GM19372 (cell line): ENCODE measurements around the gene GBA2.

Source experiments
- ATAC-seq: cut with Tn5 transposase; IDR thresholded peaks from one replicate; pipeline ENCODE4 v1.9.1; 2021; ENCODE audit warnings: mild to moderate bottlenecking, low read depth, moderate library complexity; ENCODE audit not compliant: unreplicated experiment

The GBA2 gene

GRCh38 chr9:35718721-35719511 lies 30.1 kb downstream of the GBA2 start:
- no peak for ATAC-seq

DNA sequence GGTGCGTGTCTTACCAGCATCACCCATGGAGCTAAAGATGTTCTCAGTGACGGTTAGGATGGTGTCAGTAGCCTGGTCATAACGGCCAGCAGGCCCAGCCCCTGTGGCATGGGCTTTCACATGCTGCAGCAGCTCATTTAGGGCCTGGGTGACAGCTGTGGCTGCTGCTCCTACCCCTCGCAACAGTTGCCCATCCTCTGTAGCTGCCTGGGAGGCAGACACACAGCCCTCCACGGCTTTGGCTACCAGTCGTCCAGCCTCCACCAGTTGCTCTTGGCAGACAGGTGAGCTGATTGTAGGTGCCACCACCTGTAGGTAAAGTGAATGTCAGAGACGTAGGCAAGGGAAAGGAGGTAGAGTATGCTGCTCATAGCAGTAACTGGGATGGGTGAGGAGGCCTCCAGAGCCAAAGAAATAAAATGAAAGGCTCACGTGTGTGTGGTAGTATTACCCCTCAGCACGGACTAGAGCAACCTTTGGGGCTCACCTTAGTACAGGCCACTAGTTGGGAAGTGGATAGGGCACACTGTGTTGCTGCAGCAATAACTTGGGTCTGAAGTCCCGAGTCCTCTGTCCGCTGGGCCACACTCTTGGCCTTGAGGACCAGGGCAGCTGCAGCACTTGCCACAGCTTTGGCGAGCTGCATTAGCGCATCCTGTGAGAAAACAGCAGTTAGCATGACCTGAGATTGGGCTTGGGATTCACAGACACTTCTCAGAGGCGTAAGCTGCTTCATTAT lies 31.7 kb downstream of the GBA2 start:
- no peak for ATAC-seq

- no peak for ATAC-seq
Measured at GRCh38 chr9:35716230-35716629, 32.8 kb downstream of the GBA2 start.

DNA sequence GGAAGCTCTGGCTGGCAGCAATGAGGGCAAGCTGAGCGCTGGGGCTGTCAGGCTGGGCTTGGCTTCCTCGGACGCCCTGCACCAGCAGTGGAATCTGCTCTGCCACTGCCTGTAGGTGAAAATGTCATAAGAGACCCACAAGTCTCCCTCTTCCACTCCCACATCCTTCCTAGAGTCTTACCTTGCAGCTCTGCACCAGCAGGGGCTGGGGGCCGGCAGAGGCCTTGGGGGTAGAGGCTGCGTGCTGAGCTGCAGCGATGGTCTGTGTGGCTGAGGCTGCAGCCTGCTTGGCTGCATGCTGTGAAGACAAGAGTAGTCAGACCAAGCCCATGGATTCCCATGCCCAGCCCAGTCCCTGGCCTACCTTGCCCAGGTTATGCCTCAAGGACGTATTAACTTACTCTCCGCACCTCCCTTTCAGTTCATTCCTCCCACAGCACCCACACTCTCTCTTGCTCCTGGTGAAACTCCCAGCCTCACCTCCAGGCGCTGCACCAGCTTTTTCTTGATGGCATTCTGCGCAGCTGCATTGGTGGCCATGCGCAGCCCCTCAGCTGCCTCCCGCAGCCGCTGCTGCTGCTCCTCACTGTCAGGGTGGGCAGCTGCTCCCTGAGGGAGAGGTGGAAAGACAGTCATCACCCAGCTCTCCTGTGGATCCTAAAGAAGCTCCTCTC lies 34.3 kb downstream of the GBA2 start:
- ATAC-seq = no peak

GRCh38 chr9:35714123-35714522 lies 34.9 kb downstream of the GBA2 start:
- no peak for ATAC-seq

DNA sequence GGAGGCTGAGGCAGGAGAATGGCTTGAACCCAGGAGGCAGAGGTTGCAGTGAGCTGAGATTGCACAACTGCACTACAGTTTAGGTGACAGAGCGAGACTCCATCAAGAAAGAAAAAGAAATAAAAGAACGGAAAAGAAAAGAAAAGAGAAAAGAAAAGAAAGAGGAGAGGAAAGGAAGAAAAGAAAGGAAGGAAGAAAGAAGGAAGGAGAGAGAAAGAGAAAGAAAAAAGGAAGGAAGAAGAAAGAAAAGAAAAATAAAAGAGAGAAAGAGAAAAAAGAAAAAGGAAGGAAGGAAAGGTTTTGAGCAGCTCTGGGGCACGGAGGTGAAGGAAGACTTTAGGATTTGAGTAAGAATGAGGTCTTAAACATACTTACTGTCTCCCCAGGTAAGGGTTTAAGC lies 35.5 kb downstream of the GBA2 start:
- no peak for ATAC-seq

- ATAC-seq = no peak
Measured at GRCh38 chr9:35712762-35713400, 36.1 kb downstream of the GBA2 start.

DNA sequence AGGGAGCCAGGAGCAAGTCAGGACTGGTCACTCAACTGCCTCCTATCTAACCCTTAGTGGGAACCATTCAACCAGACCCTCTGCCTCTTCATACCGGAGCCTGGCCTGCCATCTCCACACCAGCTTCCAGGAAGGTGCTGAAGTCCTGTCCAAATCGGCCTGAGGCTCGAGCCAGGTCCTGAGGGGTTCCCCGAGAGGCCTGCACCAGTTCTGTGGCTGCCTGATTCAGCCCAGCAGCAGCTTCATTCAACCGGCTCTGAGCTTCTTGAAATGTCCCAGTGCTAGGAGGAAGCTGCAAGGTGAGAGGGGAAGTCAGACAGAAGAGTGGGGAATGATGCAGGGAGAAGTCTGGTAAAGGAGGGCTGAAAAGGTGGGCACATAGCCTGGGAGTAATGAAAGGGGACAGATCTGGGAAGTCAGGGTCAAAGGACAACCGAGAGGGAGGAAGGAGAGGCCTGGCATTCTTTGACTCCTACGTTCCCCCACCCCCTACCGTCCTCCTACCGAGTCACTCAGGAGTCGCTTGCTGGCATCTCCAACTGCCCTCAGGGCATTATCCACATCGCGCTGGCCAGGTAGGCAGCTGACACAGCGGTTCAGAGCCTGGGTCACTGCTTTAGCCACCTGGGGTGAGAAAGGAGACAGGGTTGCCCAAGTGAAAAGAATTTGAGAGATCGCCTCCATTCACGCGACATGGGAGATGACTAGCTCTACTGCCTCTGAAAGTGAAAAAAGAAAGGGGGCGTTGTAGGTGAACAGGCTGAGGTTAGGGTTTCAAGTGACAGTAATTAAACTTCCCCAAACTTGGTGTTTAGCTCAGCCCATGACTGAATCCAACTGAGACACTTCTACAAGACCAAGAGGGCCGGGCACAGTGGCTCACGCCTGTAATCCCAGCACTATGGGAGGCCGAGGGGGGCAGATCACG lies 37.3 kb downstream of the GBA2 start:
- no peak for ATAC-seq

DNA sequence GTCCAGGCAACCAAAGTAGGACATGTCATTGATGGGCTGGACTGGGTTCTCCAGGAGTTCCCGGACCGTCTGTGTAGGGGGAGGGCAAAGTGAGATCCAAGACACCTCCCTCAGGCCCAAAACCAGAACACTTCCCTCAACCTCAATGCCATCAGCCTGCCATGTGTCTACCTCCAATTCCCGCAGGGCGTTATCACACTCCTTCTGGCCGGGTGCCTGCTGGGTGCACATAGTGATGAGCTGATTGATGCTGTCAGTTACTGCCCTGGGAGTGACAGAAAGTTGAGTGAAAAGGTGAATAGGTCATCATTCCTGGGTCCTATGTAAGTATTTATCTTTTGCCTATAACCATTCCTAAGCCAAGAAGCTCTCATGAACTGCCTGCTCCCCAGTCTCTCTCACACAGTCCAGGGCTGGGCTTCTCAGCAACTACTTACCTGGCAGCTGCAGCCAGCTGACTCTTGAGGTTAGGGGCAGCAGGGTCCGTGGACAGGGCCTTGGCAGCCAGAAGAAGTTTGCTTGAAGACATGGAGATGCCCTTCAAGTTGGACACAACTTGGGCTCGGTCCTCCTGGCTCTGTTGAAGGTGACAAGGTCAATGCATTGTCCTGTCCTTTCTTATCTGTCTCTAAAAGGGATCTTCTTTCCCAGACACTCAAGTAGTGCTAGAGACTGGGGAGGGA lies 38.1 kb downstream of the GBA2 start:
- no peak for ATAC-seq

DNA sequence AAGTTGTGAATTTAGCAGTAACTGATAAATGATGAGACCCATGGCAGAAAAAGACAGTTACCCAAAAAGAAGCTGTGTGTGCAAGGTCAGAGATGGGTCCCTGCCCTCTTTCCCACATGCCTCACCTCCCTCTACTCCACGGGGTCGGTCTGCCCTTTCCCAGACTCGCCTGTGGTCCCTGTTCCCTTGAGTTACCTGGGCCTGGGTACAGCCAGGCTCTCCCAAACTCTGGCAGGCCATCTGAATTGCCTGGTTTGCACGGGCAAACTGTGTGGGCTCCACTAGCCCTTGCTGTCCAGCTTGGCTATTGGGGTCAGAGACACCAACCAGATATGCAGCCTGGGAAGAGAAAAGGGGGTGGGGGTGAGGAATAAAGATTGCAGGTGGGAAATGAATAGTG lies 40.9 kb downstream of the GBA2 start:
- no peak for ATAC-seq

GRCh38 chr9:35706951-35707350 lies 42.1 kb downstream of the GBA2 start:
- no peak for ATAC-seq

DNA sequence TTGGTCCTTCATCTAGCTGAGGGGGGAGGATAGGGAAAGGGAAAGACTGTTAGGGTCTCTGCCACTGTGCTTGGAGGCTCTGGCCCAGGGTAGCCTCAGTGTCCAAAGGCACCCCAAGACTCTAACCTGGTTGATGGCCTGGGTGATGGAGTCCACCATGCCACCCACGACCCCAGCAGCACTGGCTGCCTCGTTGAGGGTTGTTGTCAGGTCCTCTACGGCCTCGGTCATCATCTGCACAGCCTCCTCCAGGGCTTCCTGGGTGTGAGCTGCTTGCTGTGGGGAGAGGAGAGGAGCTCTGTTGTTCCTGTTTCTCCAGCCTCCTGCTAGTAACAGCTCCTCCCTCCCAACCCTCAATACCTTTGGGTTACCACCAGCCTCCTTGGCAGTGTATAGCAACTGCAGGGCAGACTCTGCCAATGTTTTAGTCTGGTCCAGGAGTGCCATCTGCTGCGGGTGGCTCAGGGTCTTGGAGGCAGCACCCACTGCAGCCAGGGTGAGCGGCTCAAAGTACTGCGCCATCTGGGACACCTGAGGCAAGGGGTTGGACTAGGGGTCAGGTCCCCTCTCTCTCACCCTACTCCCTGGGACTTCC lies 43.1 kb downstream of the GBA2 start:
- no peak for ATAC-seq

GRCh38 chr9:35705372-35705771 lies 43.7 kb downstream of the GBA2 start:
- no peak for ATAC-seq

GRCh38 chr9:35703906-35704672 lies 44.9 kb downstream of the GBA2 start:
- ATAC-seq = no peak

DNA sequence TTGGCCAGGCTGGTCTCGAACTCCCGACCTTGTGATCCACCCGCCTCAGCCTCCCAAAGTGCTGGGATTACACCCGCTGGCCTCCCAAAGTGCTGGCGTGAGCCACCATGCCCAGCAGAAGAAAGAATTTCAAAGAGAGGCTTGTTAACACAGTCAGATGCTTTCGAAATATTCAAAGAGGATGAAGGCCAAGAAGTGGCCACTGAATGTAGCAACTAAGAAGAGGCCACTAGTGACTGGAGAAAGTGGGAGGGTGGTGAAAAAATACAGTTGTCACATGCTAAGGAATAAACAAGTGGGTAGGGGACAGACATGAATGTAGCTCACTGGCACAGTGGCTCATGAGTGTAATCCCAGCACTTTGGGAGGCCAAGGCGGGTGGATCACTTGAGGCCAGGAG lies 46.3 kb downstream of the GBA2 start:
- ATAC-seq = no peak

GRCh38 chr9:35700942-35701341 lies 48.1 kb downstream of the GBA2 start:
- no peak for ATAC-seq

GRCh38 chr9:35700031-35700430 lies 49.0 kb downstream of the GBA2 start:
- no peak for ATAC-seq

GRCh38 chr9:35698231-35698630 lies 50.8 kb downstream of the GBA2 start:
- ATAC-seq = no peak
